HEK293 (cell line): ENCODE measurements around the gene UBR7.

Source experiments
- FEZF1 ChIP-seq: fragments of 450-650 bp; formaldehyde crosslinking; IDR thresholded peaks from 2 replicates; pipeline ENCODE4 v1.5.1; 2016; ENCODE audit warnings: missing biosample characterization, missing genetic modification characterization
- GLI4 ChIP-seq: fragments of 450-650 bp; formaldehyde crosslinking; IDR thresholded peaks from 2 replicates; pipeline ENCODE4 v1.5.1; 2016; ENCODE audit warnings: missing biosample characterization, missing genetic modification characterization
- GLIS2 ChIP-seq: fragments of 450-650 bp; formaldehyde crosslinking; IDR thresholded peaks from 2 replicates; pipeline ENCODE4 v1.5.1; 2016; ENCODE audit warnings: missing biosample characterization, missing genetic modification characterization
- KLF1 ChIP-seq: fragments of 450-650 bp; formaldehyde crosslinking; IDR thresholded peaks from 2 replicates; pipeline ENCODE4 v1.5.1; 2016; ENCODE audit warnings: missing biosample characterization, missing genetic modification characterization
- KLF10 ChIP-seq: fragments of 450-650 bp; IDR thresholded peaks from 2 replicates; pipeline ENCODE4 v1.5.1; 2018; ENCODE audit warnings: missing biosample characterization, mild to moderate bottlenecking, missing genetic modification characterization
- KLF9 ChIP-seq: fragments of 450-650 bp; formaldehyde crosslinking; IDR thresholded peaks from 2 replicates; pipeline ENCODE4 v1.5.1; 2016; ENCODE audit warnings: missing biosample characterization, missing genetic modification characterization, low read depth
- PRDM6 ChIP-seq: fragments of 450-650 bp; formaldehyde crosslinking; IDR thresholded peaks from 2 replicates; pipeline ENCODE4 v1.5.1; 2017; ENCODE audit warnings: missing biosample characterization, missing genetic modification characterization
- SCRT2 ChIP-seq: fragments of 450-650 bp; formaldehyde crosslinking; IDR thresholded peaks from 2 replicates; pipeline ENCODE4 v1.5.1; 2016; ENCODE audit warnings: missing biosample characterization, missing genetic modification characterization
- WT1 ChIP-seq: fragments of 450-650 bp; formaldehyde crosslinking; IDR thresholded peaks from 2 replicates; pipeline ENCODE4 v1.5.1; 2016; ENCODE audit warnings: missing biosample characterization, missing genetic modification characterization
- ZBTB21 ChIP-seq: fragments of 450-650 bp; formaldehyde crosslinking; IDR thresholded peaks from 2 replicates; pipeline ENCODE4 v1.5.1; 2017; ENCODE audit warnings: missing biosample characterization, missing genetic modification characterization
- ZBTB26 ChIP-seq: fragments of 450-650 bp; formaldehyde crosslinking; optimal IDR thresholded peaks from 2 replicates; pipeline ENCODE3; 2016; ENCODE audit warnings: missing biosample characterization, mild to moderate bottlenecking, missing genetic modification characterization
- ZEB2 ChIP-seq: fragments of 450-650 bp; formaldehyde crosslinking; IDR thresholded peaks from 2 replicates; pipeline ENCODE4 v1.5.1; 2016; ENCODE audit warnings: missing biosample characterization, missing genetic modification characterization
- ZNF112 ChIP-seq: fragments of 450-650 bp; formaldehyde crosslinking; IDR thresholded peaks from 2 replicates; pipeline ENCODE4 v1.5.0; 2017; ENCODE audit warnings: missing biosample characterization, missing genetic modification characterization
- ZNF155 ChIP-seq: fragments of 450-650 bp; formaldehyde crosslinking; IDR thresholded peaks from 2 replicates; pipeline ENCODE4 v1.5.1; 2016; ENCODE audit warnings: missing biosample characterization, missing genetic modification characterization
- ZNF2 ChIP-seq: fragments of 450-650 bp; formaldehyde crosslinking; IDR thresholded peaks from 2 replicates; pipeline ENCODE4 v1.5.1; 2016; ENCODE audit warnings: missing biosample characterization, missing genetic modification characterization
- ZNF202 ChIP-seq: fragments of 450-650 bp; formaldehyde crosslinking; IDR thresholded peaks from 2 replicates; pipeline ENCODE4 v1.5.1; 2016; ENCODE audit warnings: missing biosample characterization, missing genetic modification characterization, borderline replicate concordance
- ZNF292 ChIP-seq: fragments of 450-650 bp; formaldehyde crosslinking; IDR thresholded peaks from 2 replicates; pipeline ENCODE4 v1.5.1; 2016; ENCODE audit warnings: low read depth, missing biosample characterization, missing genetic modification characterization, borderline replicate concordance
- ZNF366 ChIP-seq: fragments of 450-650 bp; formaldehyde crosslinking; conservative IDR thresholded peaks from 2 replicates; pipeline ENCODE4 v1.5.1; 2016; ENCODE audit warnings: missing biosample characterization, missing genetic modification characterization
- ZNF391 ChIP-seq: fragments of 450-650 bp; formaldehyde crosslinking; IDR thresholded peaks from 2 replicates; pipeline ENCODE4 v1.5.1; 2016; ENCODE audit warnings: low read depth, missing biosample characterization, missing genetic modification characterization, borderline replicate concordance
- ZNF416 ChIP-seq: fragments of 450-650 bp; formaldehyde crosslinking; IDR thresholded peaks from 2 replicates; pipeline ENCODE4 v1.5.1; 2016; ENCODE audit warnings: missing biosample characterization, missing genetic modification characterization
- ZNF426 ChIP-seq: fragments of 450-650 bp; formaldehyde crosslinking; IDR thresholded peaks from 2 replicates; pipeline ENCODE4 v1.5.1; 2017; ENCODE audit warnings: missing biosample characterization, missing genetic modification characterization, mild to moderate bottlenecking, inconsistent platforms, moderate library complexity
- ZNF518A ChIP-seq: fragments of 450-650 bp; formaldehyde crosslinking; conservative IDR thresholded peaks from 2 replicates; pipeline ENCODE4 v1.5.1; 2016; ENCODE audit warnings: low read depth, missing biosample characterization, missing genetic modification characterization
- ZNF658 ChIP-seq: fragments of 450-650 bp; formaldehyde crosslinking; IDR thresholded peaks from 2 replicates; pipeline ENCODE4; 2016; ENCODE audit warnings: missing biosample characterization, missing genetic modification characterization
- ZNF664 ChIP-seq: fragments of 450-650 bp; formaldehyde crosslinking; IDR thresholded peaks from 2 replicates; pipeline ENCODE4 v1.5.1; 2016; ENCODE audit warnings: missing biosample characterization, missing genetic modification characterization
- ZNF670 ChIP-seq: fragments of 450-650 bp; formaldehyde crosslinking; IDR thresholded peaks from 2 replicates; pipeline ENCODE4 v1.5.1; 2016; ENCODE audit warnings: missing biosample characterization, missing genetic modification characterization, low read depth
- ZNF704 ChIP-seq: fragments of 450-650 bp; formaldehyde crosslinking; IDR thresholded peaks from 2 replicates; pipeline ENCODE4 v1.5.1; 2016; ENCODE audit warnings: missing biosample characterization, missing genetic modification characterization
- ZNF747 ChIP-seq: fragments of 450-650 bp; formaldehyde crosslinking; IDR thresholded peaks from 2 replicates; pipeline ENCODE4 v1.5.1; 2016; ENCODE audit warnings: missing biosample characterization, missing genetic modification characterization
- ZNF768 ChIP-seq: fragments of 450-650 bp; formaldehyde crosslinking; IDR thresholded peaks from 2 replicates; pipeline ENCODE4 v1.5.1; 2018; ENCODE audit warnings: missing biosample characterization, mild to moderate bottlenecking, missing genetic modification characterization
- ZSCAN18 ChIP-seq: fragments of 450-650 bp; formaldehyde crosslinking; IDR thresholded peaks from 2 replicates; pipeline ENCODE4 v1.5.1; 2016; ENCODE audit warnings: missing biosample characterization, missing genetic modification characterization
- ZSCAN23 ChIP-seq: fragments of 450-650 bp; formaldehyde crosslinking; IDR thresholded peaks from 2 replicates; pipeline ENCODE4 v1.5.1; 2016; ENCODE audit warnings: missing biosample characterization, missing genetic modification characterization
- ZSCAN30 ChIP-seq: fragments of 450-650 bp; IDR thresholded peaks from 2 replicates; pipeline ENCODE4 v1.5.1; 2018; ENCODE audit warnings: missing biosample characterization, mild to moderate bottlenecking, missing genetic modification characterization, moderate library complexity

The UBR7 gene

GRCh38 chr14:93206793-93207467 is at the start of gene UBR7, which contains the start of gene GON7 (continued):
- no peak for TF ChIP-seq ZNF112 (tag by site-specific recombination)
- peak; percentile 85 for TF ChIP-seq ZBTB26 (tag by site-specific recombination)
- no peak; the same call in none of the 2 replicates for TF ChIP-seq WT1 (tag by site-specific recombination)
- peak; percentile 79 for TF ChIP-seq KLF10
- no peak for TF ChIP-seq ZNF155 (tag by site-specific recombination)
- TF ChIP-seq KLF1: peak; percentile 59
- TF ChIP-seq ZSCAN30 (tag by site-specific recombination): no peak; the same call in 1 of the 2 replicates
- peak; percentile 74 for TF ChIP-seq ZNF366 (tag by site-specific recombination)
- TF ChIP-seq SCRT2: no peak
- no peak for TF ChIP-seq ZBTB21 (tag by site-specific recombination)
- TF ChIP-seq ZSCAN18 (tag by site-specific recombination): peak; percentile 47; the same call in 1 of the 2 replicates
- no peak; the same call in 1 of the 2 replicates for TF ChIP-seq FEZF1 (tag by site-specific recombination)
- TF ChIP-seq ZNF2 (tag by site-specific recombination): peak; percentile 62; the same call in 1 of the 2 replicates
- TF ChIP-seq ZNF768 (tag by site-specific recombination): no peak; the same call in 1 of the 2 replicates
- TF ChIP-seq ZNF416: no peak
- TF ChIP-seq ZNF704 (tag by site-specific recombination): no peak
- TF ChIP-seq ZNF292: no peak
- peak; percentile 82 for TF ChIP-seq KLF9 (tag by site-specific recombination)
- peak; percentile 82 for TF ChIP-seq ZNF518A (tag by site-specific recombination)
- peak; percentile 93 for TF ChIP-seq ZEB2 (tag by site-specific recombination)
- TF ChIP-seq GLI4 (tag by site-specific recombination): 0 out of 2 replicates have a peak, but pooled peaks have one; percentile 70
- no peak for TF ChIP-seq GLIS2 (tag by site-specific recombination)
- TF ChIP-seq ZNF658 (tag by site-specific recombination): no peak
- TF ChIP-seq ZNF670 (tag by site-specific recombination): no peak
- TF ChIP-seq ZNF747: no peak
- no peak for TF ChIP-seq ZNF426 (tag by site-specific recombination)
- no peak for TF ChIP-seq ZNF664
- peak; percentile 48; the same call in 1 of the 2 replicates for TF ChIP-seq ZNF391 (tag by site-specific recombination)
- TF ChIP-seq ZNF202: no peak
- TF ChIP-seq PRDM6 (tag by site-specific recombination): no peak
- no peak for TF ChIP-seq ZSCAN23
